Measurements from ENCODE around the gene TIGD7. TPM values are rescaled to one million over a fixed set of nuclear protein-coding genes. Genes with fewer than 3 reads are reported as not detected.

Gene TIGD7
- total and polyA plus RNA-seq, 2 of the 13 experiments (the other 11 are each of a cell fraction or from before 2014, with no cell fraction given), result not detected

GRCh38 chr16:3264137-3265036 is 40.8 kb downstream of the TIGD7 start (continued):
- TF ChIP-seq PAXIP1 (CRISPR knock-in tag; conservative IDR thresholded peaks at IDR 0.05) (peak; percentile 31; the same call in 1 of the 2 replicates), MEIS2 (CRISPR knock-in tag; IDR thresholded peaks at IDR 0.05) (no peak), PRDM10 (CRISPR knock-in tag; IDR thresholded peaks at IDR 0.05; ENCODE audit: low read depth) (0 out of 2 replicates have a peak, but pooled peaks have one; percentile 38), ZBTB7A (CRISPR knock-in tag; IDR thresholded peaks at IDR 0.05) (peak; percentile 83; the same call in 1 of the 2 replicates), MTF1 (CRISPR knock-in tag; IDR thresholded peaks at IDR 0.05) (peak; percentile 33; the same call in 1 of the 2 replicates), FOXO1 (CRISPR knock-in tag; IDR thresholded peaks at IDR 0.05) (0 out of 2 replicates have a peak, but pooled peaks have one; percentile 37), GPBP1L1 (CRISPR knock-in tag; IDR thresholded peaks at IDR 0.05) (no peak), PATZ1 (CRISPR knock-in tag; IDR thresholded peaks at IDR 0.05) (0 out of 2 replicates have a peak, but pooled peaks have one; percentile 18), ZNF484 (CRISPR knock-in tag; IDR thresholded peaks at IDR 0.05; ENCODE audit: borderline replicate concordance, low read depth) (no peak), KDM2A (CRISPR knock-in tag; IDR thresholded peaks at IDR 0.05; ENCODE audit: borderline replicate concordance, low read depth) (peak; percentile 85), SP140L (CRISPR knock-in tag; IDR thresholded peaks at IDR 0.05; ENCODE audit: borderline replicate concordance) (no peak), KLF15 (CRISPR knock-in tag; IDR thresholded peaks at IDR 0.05; ENCODE audit: borderline replicate concordance) (no peak), STAT6 (CRISPR knock-in tag; IDR thresholded peaks at IDR 0.05; ENCODE audit: borderline replicate concordance) (no peak)

Data from HepG2 (cell line).